MM.1S (cell line): ENCODE results near the gene ATP6V1F.

Experiments used
- DNase-seq: peaks from one replicate; pipeline ENCODE4 v3.0.0-alpha.2; 2015
- H2AFZ ChIP-seq: fragments of 300-600 bp; sonication (generic); 2 replicates; pipeline ENCODE4 v1.6.0; 2016; ENCODE audit warnings: antibody characterized with exemption, low read length
- H3F3A ChIP-seq: fragments of 300-600 bp; sonication (generic); 2 replicates; pipeline ENCODE4 v1.6.1; 2016; ENCODE audit warnings: mild to moderate bottlenecking, antibody characterized with exemption, low read length, moderate library complexity, mixed read lengths; ENCODE audit not compliant: insufficient read depth
- H3K27ac ChIP-seq: fragments of 300-600 bp; sonication (generic); 2 replicates; pipeline ENCODE4 v1.5.1; 2016; ENCODE audit warnings: mild to moderate bottlenecking, low read length
- H3K27me3 ChIP-seq: fragments of 300-600 bp; sonication (generic); replicated peaks from 2 replicates; pipeline ENCODE4 v1.6.0; 2016; ENCODE audit warnings: low read length; ENCODE audit not compliant: insufficient read depth
- H3K36me3 ChIP-seq: fragments of 300-600 bp; sonication (generic); replicated peaks from 2 replicates; pipeline ENCODE4 v1.6.1; 2016; ENCODE audit warnings: mild to moderate bottlenecking, low read length, mixed read lengths; ENCODE audit not compliant: insufficient read depth
- H3K4me1 ChIP-seq: fragments of 300-600 bp; sonication (generic); 2 replicates; pipeline ENCODE4 v1.6.1; 2016; ENCODE audit warnings: low read length, mixed read lengths
- H3K4me2 ChIP-seq: fragments of 300-600 bp; sonication (generic); 2 replicates; pipeline ENCODE4 v1.6.0; 2016; ENCODE audit warnings: low read depth, low read length
- H3K4me3 ChIP-seq: fragments of 300-600 bp; sonication (generic); 2 replicates; pipeline ENCODE4 v1.5.1; 2016; ENCODE audit warnings: low read length, mixed read lengths
- H3K79me2 ChIP-seq: fragments of 300-600 bp; sonication (generic); 2 replicates; pipeline ENCODE4 v1.6.1; 2016; ENCODE audit warnings: mixed run types, low read length, mixed read lengths
- H3K9ac ChIP-seq: fragments of 300-600 bp; sonication (generic); 2 replicates; pipeline ENCODE4 v1.6.1; 2016; ENCODE audit warnings: low read length, mixed read lengths
- H3K9me2 ChIP-seq: fragments of 300-600 bp; sonication (generic); replicated peaks from 2 replicates; pipeline ENCODE4 v1.6.1; 2016; ENCODE audit warnings: mild to moderate bottlenecking, low read length, mixed read lengths; ENCODE audit not compliant: insufficient read depth
- H3K9me3 ChIP-seq: fragments of 300-600 bp; sonication (generic); replicated peaks from 2 replicates; pipeline ENCODE4 v1.6.1; 2016; ENCODE audit warnings: mild to moderate bottlenecking, low read length, mixed read lengths; ENCODE audit not compliant: insufficient read depth
- H4K20me1 ChIP-seq: fragments of 300-600 bp; sonication (generic); 2 replicates; pipeline ENCODE4 v1.6.1; 2016; ENCODE audit warnings: mild to moderate bottlenecking, low read length, moderate library complexity, mixed read lengths; ENCODE audit not compliant: insufficient read depth
- CTCF ChIP-seq: fragments of 300-600 bp; sonication (generic); IDR thresholded peaks from 2 replicates; pipeline ENCODE4 v1.5.1; 2016; ENCODE audit warnings: antibody characterized with exemption, low read length, mixed read lengths
- EZH2 ChIP-seq: fragments of 300-600 bp; sonication (generic); optimal IDR thresholded peaks from 2 replicates; pipeline ENCODE3; 2017; ENCODE audit warnings: low read depth, mild to moderate bottlenecking, antibody characterized with exemption, low read length, mixed read lengths
- EZH2phosphoT487 ChIP-seq: fragments of 300-600 bp; sonication (generic); IDR thresholded peaks from 2 replicates; pipeline ENCODE4 v1.6.1; 2018; ENCODE audit warnings: antibody characterized with exemption, low read length

Gene ATP6V1F

GRCh38 chr7:128879461-128879938, 16.8 kb downstream of the ATP6V1F start:
- DNase-seq: no peak
- Histone ChIP-seq H3K4me1 (peaks cover 5% of the 10 kb centered on the region), H3K9ac (no peak overlapping the region), H3K9me2 (no peaks in the 10 kb centered on the region), H3K9me3 (no peaks in the 10 kb centered on the region), H3K4me2 (no peak overlapping the region), H3F3A (no peaks in the 10 kb centered on the region), H3K4me3 (no peak overlapping the region), H2AFZ (no peak overlapping the region), H3K27me3 (no peaks in the 10 kb centered on the region), H4K20me1 (no peaks in the 10 kb centered on the region), H3K27ac (no peak overlapping the region), H3K36me3 (no peaks in the 10 kb centered on the region), H3K79me2 (no peaks in the 10 kb centered on the region)
- TF ChIP-seq EZH2 (no peak), CTCF (no peak), EZH2phosphoT487 (no peak)

- Histone ChIP-seq H3K27me3 (no peaks in the 10 kb centered on the region), H4K20me1 (no peaks in the 10 kb centered on the region), H3K9me2 (no peaks in the 10 kb centered on the region), H3K4me3 (no peak overlapping the region), H3K9ac (no peak overlapping the region), H3K4me2 (no peak overlapping the region), H3K9me3 (no peaks in the 10 kb centered on the region), H3F3A (no peaks in the 10 kb centered on the region), H3K36me3 (no peaks in the 10 kb centered on the region), H3K79me2 (no peaks in the 10 kb centered on the region), H2AFZ (no peak overlapping the region), H3K4me1 (peaks cover 5% of the 10 kb centered on the region), H3K27ac (no peak overlapping the region)
- TF ChIP-seq EZH2phosphoT487 (no peak), CTCF (no peak; the same call in 1 of the 2 replicates), EZH2 (no peak)
- no peak for DNase-seq
These were observed 17.5 kb downstream of the ATP6V1F start for GRCh38 chr7:128879939-128880746.

- Histone ChIP-seq H3K4me2 (no peak overlapping the region), H4K20me1 (no peaks in the 10 kb centered on the region), H2AFZ (no peak overlapping the region), H3K27me3 (no peaks in the 10 kb centered on the region), H3K27ac (no peak overlapping the region), H3K4me3 (no peak overlapping the region), H3K4me1 (peaks cover 5% of the 10 kb centered on the region), H3K36me3 (no peaks in the 10 kb centered on the region), H3K79me2 (no peaks in the 10 kb centered on the region), H3F3A (no peaks in the 10 kb centered on the region), H3K9ac (no peak overlapping the region), H3K9me3 (no peaks in the 10 kb centered on the region), H3K9me2 (no peaks in the 10 kb centered on the region)
- TF ChIP-seq EZH2phosphoT487: no peak
- TF ChIP-seq CTCF: no peak
- TF ChIP-seq EZH2: no peak
- no peak for DNase-seq
These were observed 18.3 kb downstream of the ATP6V1F start for GRCh38 chr7:128880791-128881457.
